Erythroblast (primary cell): Measurements from ENCODE around the gene TMEM141.
A peak's percentile ranks its signal among the peaks of the same experiment; 100 is the strongest.

ENCODE experiments used
- DNase-seq, 2 experiments: peaks; one replicate each; lab custom pipeline; 2025; lab: John Stamatoyannopoulos, UW
- GATA1 ChIP-seq: IDR thresholded peaks from 2 replicates; pipeline ENCODE4 v1.6.1; 2011; ENCODE audit warnings: low read depth, mild to moderate bottlenecking, control low read depth, low read length, moderate library complexity
- POLR2A ChIP-seq: IDR thresholded peaks from 2 replicates; pipeline ENCODE4 v1.6.1; 2011; ENCODE audit warnings: mild to moderate bottlenecking, low read length

TMEM141 gene

DNA sequence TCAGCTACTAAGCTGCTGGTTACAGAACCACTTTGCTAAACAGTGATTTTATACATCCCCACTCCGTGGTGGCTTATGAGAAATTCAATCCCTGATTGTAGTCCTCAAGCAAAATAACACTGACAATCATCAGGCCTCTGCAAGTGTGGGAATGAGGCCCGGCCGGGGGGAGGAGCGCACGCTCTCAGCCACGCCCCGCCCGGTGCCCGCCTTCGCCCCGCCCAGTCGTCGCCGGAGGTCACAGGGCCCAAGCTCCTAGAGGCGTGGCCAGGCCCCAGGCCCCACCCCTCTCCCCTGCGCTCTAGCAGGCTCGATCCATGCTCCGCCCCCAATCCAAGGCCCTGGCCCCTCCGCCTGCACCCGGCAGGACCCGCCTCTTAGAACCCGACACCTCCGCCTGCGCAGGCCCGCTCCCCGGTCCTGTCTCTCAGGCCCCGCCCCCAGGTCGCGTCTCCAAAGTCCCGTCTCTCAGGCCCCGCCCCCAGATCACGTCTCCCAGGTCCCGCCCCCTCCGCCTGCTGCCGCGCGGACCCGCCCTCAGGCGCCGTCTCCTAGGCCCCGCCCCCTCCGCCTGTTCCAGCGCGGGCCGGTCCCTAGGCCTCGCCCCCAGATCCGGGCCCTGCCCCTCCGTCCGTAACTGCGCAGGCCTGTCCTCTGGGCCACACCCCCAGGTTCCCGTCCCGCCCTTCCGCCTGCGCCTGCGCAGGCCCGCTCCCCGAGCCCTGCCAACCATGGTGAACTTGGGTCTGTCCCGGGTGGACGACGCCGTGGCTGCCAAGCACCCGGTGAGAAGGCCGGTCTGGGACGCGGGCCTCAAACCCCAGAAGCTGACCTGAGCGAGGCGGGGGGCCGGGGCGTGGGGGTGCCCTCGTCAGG, at the start of gene TMEM141:
Gene TMEM141, plus strand, starts transcription at position 705 of the 876 bp plus-strand sequence. Its CDS starts 27 bp downstream, at position 732.
- peak; percentile 100 for DNase-seq
- TF ChIP-seq POLR2A (peak; percentile 42), GATA1 (no peak)

DNA sequence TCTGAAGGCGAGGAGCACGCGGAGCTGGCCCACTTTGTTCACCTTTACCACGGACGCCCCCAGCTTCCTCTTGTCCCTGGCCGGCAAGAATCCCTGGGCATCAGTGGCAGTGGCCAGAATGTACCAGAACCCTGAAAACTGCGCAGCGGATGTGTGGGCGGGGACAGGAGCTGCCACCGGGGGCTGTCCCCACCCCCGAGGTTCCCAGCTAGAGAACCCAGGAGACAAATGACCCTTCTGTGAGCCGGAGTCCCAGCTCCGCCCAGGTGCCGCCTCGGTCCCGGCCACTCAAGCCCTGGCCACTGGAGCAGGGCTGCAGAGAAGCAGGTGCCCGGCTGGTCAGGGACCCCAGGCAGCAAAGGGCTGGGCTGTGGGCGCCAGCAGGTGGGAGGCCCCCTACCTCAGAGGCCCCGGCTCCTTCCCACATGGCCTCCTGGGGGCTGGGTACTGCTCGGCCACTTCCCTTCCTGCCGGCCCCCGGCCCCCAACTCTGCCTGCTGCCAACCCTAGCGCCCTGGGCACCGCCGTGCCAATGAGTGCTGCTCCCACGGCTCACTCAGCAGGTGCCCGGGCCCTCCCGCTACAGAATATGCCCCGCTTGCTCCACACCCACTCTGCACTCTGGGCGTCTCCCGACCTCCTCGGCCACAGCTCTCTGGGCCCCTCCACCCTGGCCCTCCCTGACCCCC, 49.1 kb upstream of the TMEM141 start:
- no peak for DNase-seq
- no peak for TF ChIP-seq GATA1
- TF ChIP-seq POLR2A: no peak

GRCh38 chr9:136742591-136743391, 48.4 kb upstream of the TMEM141 start, which contains the start of gene LCN10:
LCN10 (minus strand) TSS chr9:136742940; CDS start chr9:136742903, 37 bp downstream.
- no peak for DNase-seq
- TF ChIP-seq GATA1: no peak
- TF ChIP-seq POLR2A: no peak

DNA sequence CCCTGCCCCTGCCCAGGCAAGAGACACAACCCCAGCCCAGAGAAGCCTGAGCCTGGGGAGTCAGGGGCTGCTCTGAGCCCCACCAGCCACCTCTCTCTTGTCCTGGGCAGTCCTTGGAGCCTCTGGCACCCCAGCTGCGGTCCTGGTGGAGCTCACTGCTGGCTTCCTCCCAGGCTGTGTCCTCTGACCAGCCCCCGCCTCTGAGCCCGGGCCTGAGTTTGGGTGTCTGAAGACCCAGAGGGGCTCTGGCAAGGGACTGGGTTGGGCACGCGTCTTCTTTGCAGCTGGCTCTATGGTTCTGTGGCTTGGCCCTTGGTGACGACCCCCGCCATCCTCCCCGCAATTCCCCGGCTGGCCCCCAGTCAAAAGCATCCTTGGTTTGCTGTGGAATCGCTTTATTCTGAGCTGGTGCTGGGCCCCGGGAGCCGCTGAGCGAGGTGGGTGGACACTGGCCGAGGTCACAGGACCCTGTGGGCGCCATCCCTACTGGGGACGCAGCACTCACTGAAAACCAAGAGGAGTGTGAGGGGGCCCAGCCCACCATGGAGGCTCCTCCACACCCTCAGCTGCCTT, 47.4 kb upstream of the TMEM141 start:
- no peak for DNase-seq
- TF ChIP-seq GATA1 (no peak), POLR2A (no peak)

DNA sequence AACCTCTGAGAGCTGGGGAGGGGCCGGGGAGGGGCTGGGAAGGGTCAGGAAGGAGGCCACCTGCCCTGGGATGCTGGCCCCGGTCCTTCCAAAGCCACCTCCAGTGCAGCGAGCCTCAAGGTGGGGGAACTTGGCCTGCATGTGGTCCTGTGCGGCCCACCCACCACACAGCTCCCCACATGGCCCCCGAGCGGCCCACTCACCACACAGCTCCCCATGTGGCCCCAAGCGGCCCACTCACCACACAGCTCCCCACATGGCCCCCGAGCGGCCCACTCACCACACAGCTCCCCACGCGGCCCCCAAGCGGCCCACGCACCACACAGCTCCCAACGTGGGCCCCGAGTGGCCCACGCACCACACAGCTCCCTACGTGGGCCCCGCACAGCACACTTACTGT, 46.4 kb upstream of the TMEM141 start:
- DNase-seq: no peak
- TF ChIP-seq POLR2A: no peak
- no peak for TF ChIP-seq GATA1

GRCh38 chr9:136745389-136746154, 45.6 kb upstream of the TMEM141 start:
- DNase-seq: no peak
- TF ChIP-seq POLR2A: no peak
- no peak for TF ChIP-seq GATA1

DNA sequence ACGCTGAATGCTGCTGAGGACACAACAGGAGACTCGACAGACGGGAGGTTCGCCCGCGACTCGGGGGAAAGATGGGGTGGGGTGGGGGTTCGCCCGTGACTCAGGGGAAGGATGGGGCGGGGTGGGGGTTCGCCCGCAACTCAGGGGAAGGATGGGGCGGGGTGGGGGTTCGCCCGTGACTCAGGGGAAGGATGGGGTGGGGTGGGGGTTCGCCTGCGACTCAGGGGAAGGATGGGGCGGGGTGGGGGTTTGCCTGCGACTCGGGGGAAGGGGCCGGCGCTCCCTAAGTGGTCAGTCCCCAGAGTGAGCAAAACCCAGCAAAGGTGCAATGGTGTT, 45.0 kb upstream of the TMEM141 start:
- TF ChIP-seq GATA1: no peak
- no peak for DNase-seq

DNA sequence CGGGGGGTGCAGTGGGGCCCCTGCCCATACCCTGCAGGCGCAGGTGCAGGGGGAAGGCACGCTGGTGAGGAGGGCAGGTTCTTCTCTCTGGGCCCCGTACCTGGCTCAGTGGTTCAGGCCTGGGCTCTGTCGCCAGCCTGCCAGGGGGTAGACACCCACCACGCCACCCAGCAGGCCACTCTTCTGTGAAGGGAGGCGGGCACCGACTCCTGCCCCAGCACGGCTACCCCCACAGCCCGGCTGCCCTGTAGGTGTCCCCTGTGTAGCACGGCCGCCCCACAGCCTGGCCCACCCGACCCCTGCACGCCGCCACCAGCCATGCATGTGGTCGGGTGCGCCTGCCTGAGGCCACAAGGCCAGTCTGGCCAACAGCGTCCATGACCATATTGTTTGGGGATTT, 44.5 kb upstream of the TMEM141 start:
- TF ChIP-seq GATA1: no peak
- DNase-seq: no peak

GRCh38 chr9:136747161-136748060, 43.7 kb upstream of the TMEM141 start:
- no peak for DNase-seq
- no peak for TF ChIP-seq POLR2A
- no peak for TF ChIP-seq GATA1

DNA sequence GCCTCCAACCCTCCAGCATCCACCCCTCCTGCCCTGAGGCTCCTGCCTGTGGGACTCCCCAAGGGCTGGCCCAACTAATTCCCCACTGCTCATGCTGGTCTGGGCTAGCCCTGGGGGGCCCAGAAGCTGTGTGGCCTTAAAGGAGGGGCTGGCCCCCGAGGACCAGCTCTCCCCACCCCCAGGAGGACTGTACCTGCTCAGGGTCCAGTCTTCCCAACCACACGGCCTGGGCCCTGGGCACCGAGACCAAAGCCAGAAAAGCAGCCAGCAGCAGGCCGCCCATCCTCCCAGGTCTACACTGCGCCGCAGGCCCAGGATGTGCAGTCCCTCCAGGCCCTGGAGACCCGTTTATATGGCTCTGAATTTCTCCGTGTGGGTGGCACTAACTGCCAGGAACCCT, 42.9 kb upstream of the TMEM141 start, which contains the start of gene LCN6:
Gene LCN6, minus strand, starts transcription at position 325 of the 400 bp plus-strand sequence. Its CDS starts 42 bp downstream, at position 283.
- no peak for TF ChIP-seq GATA1
- TF ChIP-seq POLR2A: no peak
- DNase-seq: no peak

DNA sequence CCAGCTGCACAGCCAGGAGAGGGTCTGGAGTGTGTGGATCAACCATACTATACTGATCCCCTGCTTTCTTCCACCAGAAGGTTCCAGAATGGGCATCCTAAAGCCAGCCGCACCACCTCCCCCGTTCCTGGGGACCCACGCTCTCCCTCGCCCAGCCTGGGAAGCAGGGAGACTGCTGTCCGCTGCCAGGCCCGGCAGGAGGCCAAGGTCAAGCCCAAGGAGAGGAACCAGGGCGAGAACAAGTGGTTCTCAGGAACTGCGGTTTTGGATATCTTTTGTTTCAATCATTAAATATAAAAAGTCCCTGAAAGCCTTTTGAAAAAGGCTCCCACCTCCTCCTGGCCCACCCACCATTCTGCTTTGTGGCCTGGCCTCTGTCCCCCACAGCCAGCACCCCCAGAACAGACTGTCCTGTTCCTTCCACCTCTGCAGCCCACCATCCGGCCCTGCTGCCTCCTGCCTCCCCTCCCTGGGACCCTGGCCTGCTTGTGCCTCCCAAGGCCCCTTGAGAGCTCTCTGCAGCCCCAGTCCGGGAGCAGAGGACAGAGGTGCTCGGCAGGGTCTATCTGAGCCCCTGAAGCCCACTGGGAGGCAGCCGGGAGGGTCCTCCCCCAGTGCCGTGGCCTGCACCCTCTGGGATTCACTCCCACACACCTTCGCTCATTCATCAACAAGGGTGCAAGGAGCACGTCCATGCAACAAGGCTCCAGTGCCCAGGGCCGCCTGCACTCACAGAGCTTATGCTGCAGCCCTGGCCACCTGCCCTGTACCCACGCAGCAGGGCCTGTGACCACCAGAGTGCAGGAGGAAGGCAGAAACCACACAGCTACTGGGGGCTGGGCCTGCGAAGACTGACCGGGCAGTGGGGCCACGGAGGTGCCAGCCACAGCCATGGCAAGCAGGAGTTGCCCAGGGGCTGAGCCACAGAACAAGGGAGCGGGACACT, 42.2 kb upstream of the TMEM141 start:
- TF ChIP-seq POLR2A (no peak), GATA1 (no peak)

More for the DNA sequence above, 42.2 kb upstream of the TMEM141 start:
- no peak for DNase-seq
